G401.6 (cell line): ENCODE results near the gene GPT2.

Experiments
- FAIRE-seq: peaks from 2 replicates; lab custom pipeline; 2012; peaks lifted over from hg19 to GRCh38; lab: Jason Lieb, UNC

Gene GPT2

DNA sequence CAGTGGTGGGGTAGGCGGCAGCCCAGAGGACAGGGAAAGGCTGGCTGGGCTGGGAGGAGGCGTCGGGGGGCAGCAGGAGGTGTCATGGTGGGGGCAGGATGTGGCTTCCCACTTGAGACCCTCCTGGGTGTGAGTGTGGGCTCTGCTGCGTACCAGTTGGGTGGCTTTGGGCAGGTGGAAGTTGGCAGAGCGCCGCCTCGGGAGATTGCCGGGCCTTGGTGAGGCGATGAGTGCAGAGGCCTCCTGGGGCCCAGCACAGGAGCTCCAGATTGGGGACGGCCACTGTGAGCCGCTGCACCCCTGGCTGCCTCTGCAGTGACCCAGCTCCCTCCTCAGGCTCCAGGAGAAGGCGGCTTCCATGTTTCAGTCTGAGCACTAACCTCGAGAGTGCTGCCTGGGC is 13.8 kb downstream of the GPT2 start:
- no peak for FAIRE-seq

GRCh38 chr16:46899443-46900143 is 15.4 kb downstream of the GPT2 start:
- FAIRE-seq, result no peak

GRCh38 chr16:46900455-46901235 is 16.5 kb downstream of the GPT2 start:
- FAIRE-seq, result no peak

GRCh38 chr16:46901709-46902108 is 17.5 kb downstream of the GPT2 start:
- no peak for FAIRE-seq

DNA sequence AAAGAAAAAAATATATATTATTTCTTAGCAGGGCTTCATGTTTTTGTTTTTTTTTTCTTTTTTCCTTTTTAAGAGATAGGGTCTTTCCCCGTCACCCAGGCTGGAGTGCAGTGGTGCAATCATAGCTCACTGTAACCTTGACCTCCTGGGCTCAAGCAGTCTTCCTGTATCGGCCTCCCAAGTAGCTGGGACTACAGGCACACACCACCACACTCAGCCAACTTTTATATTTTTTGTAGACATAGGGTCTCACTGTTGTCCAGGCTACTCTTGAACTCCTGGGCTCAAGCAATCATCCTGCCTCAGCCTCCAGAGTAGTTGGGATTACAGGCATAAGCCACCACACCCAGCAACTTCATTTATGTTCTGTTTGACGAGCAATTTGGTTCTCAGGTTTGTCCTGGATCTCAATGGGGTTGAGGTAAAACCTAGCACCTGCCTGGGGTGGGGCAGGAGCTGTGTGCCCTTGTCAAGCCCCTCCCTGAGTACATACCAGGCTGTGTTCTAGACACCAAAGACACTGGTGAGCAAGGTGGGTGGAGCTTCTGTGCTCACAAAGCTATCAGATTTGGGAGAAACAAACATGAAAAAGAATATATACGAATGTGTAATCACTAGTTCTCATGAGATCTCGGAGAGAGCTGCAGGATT is 19.2 kb downstream of the GPT2 start:
- FAIRE-seq, result no peak

- FAIRE-seq, result no peak
Measured at GRCh38 chr16:46904471-46904870, 20.3 kb downstream of the GPT2 start.

GRCh38 chr16:46906360-46907060 is 22.3 kb downstream of the GPT2 start:
- FAIRE-seq, result no peak

DNA sequence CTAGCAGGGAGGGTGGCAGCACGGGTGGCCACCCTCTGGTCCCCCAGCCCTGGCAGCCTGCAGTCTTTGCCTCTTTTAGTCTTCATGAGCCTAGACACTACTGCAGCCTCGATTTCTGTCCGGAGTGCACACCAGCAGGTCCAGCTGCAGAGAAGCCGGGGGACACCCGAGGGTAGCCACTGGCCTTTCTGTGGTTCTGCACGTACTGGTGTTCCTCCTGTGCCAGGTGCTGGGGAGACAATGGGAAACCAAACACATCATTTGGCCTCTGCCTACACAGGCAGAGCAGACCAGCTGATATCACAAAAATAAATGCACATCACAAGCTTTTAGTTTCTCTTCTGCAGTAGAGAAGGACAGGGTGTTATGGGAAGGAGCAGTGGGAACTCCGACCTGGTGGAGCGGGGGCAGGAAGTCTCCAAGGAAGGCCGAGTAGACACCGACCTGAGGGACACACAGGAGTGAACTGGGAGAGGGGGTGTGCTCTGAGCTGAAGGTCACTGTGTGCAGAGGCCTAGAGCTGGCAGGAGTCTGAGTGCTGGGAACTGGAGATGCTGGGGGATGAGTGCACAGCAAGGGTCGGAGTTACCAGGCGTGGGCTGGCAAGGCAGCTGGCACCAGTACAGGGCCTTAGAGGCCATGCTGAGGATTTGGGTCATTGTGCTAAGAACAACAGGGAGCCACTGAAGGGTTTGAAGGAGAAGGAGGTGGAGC is 23.1 kb downstream of the GPT2 start:
- no peak for FAIRE-seq

- peak; percentile 33 for FAIRE-seq
Measured at GRCh38 chr16:46908540-46909372, 24.6 kb downstream of the GPT2 start.

- no peak for FAIRE-seq
Measured at GRCh38 chr16:46911038-46911437, 26.9 kb downstream of the GPT2 start.

DNA sequence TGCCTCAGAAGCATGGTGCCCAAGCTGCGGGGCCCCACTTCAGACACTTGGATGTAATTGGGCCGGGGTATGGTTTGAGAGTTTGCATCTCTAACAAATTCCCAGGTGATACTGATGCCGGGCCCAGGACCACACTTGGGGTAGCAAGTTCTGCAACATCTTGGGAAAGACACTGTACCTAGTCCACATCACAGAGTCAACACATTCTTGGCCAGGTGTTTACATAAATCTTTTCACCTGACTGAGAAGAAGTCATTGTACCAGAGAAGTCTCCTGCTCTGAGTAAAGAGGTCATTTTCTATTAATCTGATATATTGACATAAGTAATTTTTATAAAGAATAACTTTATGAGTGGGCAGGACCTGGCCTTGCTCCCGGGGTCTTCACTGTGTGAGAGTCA is 27.5 kb downstream of the GPT2 start:
- no peak for FAIRE-seq

- no peak for FAIRE-seq
Measured at GRCh38 chr16:46914556-46915201, 30.5 kb downstream of the GPT2 start.

- no peak for FAIRE-seq
Measured at GRCh38 chr16:46915483-46916025, 31.4 kb downstream of the GPT2 start.

DNA sequence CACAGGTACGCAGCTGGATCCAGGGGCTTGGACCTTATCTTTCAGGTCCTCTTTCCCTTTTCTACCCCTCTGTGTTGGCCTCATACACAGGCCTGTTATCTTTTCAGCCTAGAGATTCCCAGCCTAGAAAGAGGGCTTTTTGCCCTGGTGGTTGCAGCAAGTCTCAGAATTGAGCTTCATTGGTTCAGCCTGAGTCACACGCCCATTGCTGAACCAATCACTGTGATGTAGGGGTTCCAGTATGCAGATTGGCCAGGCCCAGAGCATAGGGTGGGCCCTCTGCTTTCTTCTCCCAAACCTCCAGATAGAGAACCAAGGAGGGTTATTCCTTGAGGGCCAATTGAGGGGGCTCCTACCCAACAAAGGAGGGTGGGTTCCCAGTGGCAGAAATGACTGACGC is 32.8 kb downstream of the GPT2 start:
- FAIRE-seq, result no peak

DNA sequence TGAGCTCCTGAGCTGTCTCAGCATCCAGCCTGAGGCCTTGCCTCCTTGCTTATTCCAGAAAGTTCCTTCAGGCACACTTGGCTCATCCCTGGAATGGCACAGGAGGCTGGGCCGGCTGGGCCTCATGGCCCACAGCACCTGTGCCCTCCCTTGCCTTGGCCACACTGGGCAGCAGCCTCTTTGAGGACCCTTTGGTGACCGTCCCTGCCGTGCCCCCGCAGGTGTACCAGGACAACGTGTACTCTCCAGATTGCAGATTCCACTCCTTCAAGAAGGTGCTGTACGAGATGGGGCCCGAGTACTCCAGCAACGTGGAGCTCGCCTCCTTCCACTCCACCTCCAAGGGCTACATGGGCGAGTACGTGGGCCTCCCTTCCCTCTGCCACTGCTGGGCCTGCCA is 34.2 kb downstream of the GPT2 start:
- no peak for FAIRE-seq

- FAIRE-seq, result no peak
Measured at GRCh38 chr16:46918905-46919792, 35.0 kb downstream of the GPT2 start.

- no peak for FAIRE-seq
Measured at GRCh38 chr16:46920402-46921068, 36.4 kb downstream of the GPT2 start.

DNA sequence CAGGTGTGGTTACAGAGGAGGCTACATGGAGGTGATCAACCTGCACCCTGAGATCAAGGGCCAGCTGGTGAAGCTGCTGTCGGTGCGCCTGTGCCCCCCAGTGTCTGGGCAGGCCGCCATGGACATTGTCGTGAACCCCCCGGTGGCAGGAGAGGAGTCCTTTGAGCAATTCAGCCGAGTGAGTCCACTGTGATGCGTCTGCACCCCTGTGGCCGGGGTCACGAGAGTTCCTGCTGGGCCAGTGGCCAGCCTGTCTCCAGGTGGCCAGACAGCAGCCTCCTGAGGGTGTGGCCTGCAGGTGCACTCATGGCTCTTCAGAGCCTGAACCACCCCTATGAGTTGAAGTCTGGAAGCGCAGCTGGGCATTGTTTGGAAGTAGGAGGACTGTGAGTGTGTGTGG is 38.1 kb downstream of the GPT2 start:
- FAIRE-seq, result no peak
